ENCODE results near the gene GART. TPM values are rescaled to one million over a fixed set of nuclear protein-coding genes. Genes with fewer than 3 reads are reported as not detected.

GART gene
- total RNA-seq, 1 donor from 2014 or later: 103 TPM

DNA sequence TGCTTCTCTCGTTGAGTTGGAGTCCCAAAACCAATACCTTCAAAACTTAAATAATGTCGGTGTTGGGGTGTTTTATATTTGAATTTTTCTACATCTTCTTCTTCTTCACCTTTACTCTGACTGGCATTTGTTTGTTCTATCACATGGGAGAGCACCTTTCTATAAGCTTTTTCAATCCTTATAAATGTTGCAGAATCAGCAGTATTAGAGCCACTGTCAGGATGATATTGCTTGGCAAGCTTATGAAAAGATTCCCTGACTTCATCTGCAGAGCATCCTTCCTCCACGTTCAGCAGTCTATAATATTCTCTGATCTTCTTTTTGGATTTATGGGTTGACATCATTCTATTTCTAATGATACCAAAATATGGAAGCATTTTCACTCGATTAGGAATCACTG, 53.0 kb downstream of the GART start:
- no peaks in the 10 kb centered on the region for H3K36me3 ChIP-seq (ENCODE audit: control insufficient read depth, insufficient read depth, low read length)
- FAIRE-seq: no peak
- H3K27me3 ChIP-seq (ENCODE audit: control insufficient read depth, insufficient read depth, low read length): no peaks in the 10 kb centered on the region
- DNase-seq (ENCODE audit: low read depth): no peak
- TF ChIP-seq, protein P1, sequence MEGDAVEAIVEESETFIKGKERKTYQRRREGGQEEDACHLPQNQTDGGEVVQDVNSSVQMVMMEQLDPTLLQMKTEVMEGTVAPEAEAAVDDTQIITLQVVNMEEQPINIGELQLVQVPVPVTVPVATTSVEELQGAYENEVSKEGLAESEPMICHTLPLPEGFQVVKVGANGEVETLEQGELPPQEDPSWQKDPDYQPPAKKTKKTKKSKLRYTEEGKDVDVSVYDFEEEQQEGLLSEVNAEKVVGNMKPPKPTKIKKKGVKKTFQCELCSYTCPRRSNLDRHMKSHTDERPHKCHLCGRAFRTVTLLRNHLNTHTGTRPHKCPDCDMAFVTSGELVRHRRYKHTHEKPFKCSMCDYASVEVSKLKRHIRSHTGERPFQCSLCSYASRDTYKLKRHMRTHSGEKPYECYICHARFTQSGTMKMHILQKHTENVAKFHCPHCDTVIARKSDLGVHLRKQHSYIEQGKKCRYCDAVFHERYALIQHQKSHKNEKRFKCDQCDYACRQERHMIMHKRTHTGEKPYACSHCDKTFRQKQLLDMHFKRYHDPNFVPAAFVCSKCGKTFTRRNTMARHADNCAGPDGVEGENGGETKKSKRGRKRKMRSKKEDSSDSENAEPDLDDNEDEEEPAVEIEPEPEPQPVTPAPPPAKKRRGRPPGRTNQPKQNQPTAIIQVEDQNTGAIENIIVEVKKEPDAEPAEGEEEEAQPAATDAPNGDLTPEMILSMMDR (IDR thresholded peaks at IDR 0.05; ENCODE audit: insufficient read depth, low read length, severe bottlenecking): no peak
- no peak overlapping the region for H3K4me3 ChIP-seq (ENCODE audit: low read depth, low read length)

GRCh38 chr21:33487996-33488395, 53.9 kb downstream of the GART start:
- Histone ChIP-seq H3K4me3 (ENCODE audit: low read depth, low read length) (no peak overlapping the region), H3K27me3 (ENCODE audit: control insufficient read depth, insufficient read depth, low read length) (no peaks in the 10 kb centered on the region), H3K36me3 (ENCODE audit: control insufficient read depth, insufficient read depth, low read length) (no peaks in the 10 kb centered on the region)
- TF ChIP-seq, protein P1 (IDR thresholded peaks at IDR 0.05; ENCODE audit: insufficient read depth, low read length, severe bottlenecking): no peak
- FAIRE-seq: no peak
- DNase-seq (ENCODE audit: low read depth): no peak

- Histone ChIP-seq H3K36me3 (ENCODE audit: control insufficient read depth, insufficient read depth, low read length) (no peaks in the 10 kb centered on the region), H3K4me3 (ENCODE audit: low read depth, low read length) (no peak overlapping the region), H3K27me3 (ENCODE audit: control insufficient read depth, insufficient read depth, low read length) (no peaks in the 10 kb centered on the region)
- DNase-seq (ENCODE audit: low read depth): no peak
- TF ChIP-seq, protein P1 (IDR thresholded peaks at IDR 0.05; ENCODE audit: insufficient read depth, low read length, severe bottlenecking): no peak
- peak; percentile 75 for FAIRE-seq
These were observed 60.5 kb downstream of the GART start for GRCh38 chr21:33481314-33481943.

DNA sequence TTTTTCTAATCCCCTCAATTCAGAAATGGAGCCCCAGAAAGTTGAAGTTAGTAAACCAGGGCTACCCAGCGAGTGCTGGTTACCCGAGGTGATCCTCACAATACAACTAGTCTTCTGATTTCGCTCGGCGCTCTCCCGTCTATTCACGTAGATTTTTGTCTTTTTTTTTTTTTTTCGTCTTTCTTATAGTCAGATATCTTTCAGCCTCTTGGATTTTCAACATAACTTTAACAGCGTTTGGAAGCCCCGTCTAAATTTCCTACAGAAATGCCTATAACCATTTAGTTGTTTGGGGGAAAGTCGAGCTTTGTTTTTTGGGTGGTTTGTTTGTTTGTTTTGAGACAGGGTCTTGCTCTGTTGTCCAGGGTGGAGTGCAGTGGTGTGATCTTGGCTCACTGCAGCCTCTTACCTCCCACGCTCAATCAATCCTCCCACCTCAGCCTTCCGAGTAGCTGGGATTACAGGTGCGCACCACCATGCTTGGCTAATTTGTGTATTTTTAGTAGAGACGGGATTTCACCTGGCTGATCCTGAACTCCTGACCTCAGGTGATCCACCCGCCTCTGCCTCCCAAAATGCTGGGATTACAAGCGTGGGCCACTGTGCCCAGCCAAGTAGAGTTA, 61.3 kb downstream of the GART start:
- Histone ChIP-seq H3K27me3 (ENCODE audit: control insufficient read depth, insufficient read depth, low read length) (no peaks in the 10 kb centered on the region), H3K36me3 (ENCODE audit: control insufficient read depth, insufficient read depth, low read length) (no peaks in the 10 kb centered on the region), H3K4me3 (ENCODE audit: low read depth, low read length) (peak overlapping the region; percentile 62)
- no peak for FAIRE-seq
- DNase-seq (ENCODE audit: low read depth): no peak
- TF ChIP-seq, protein P1 (IDR thresholded peaks at IDR 0.05; ENCODE audit: insufficient read depth, low read length, severe bottlenecking): no peak

- TF ChIP-seq, protein P1 (IDR thresholded peaks at IDR 0.05; ENCODE audit: insufficient read depth, low read length, severe bottlenecking): peak; percentile 36
- FAIRE-seq (no peak), DNase-seq (ENCODE audit: low read depth) (peak; percentile 90)
- peak within 1 kb of the TSS; percentile 62 for H3K4me3 ChIP-seq (ENCODE audit: low read depth, low read length)
- no peaks in the 10 kb centered on the region for H3K27me3 ChIP-seq (ENCODE audit: control insufficient read depth, insufficient read depth, low read length)
- no peaks in the 10 kb centered on the region for H3K36me3 ChIP-seq (ENCODE audit: control insufficient read depth, insufficient read depth, low read length)
These were observed 62.0 kb downstream of the GART start, which contains the start of gene TMEM50B for GRCh38 chr21:33479679-33480480. Gene TMEM50B (minus strand): TSS chr21:33479974. CDS start chr21:33468885, 11,089 bp downstream.
